GM21390 (cell line): Measurements from ENCODE around the gene ARL13B.

Experiments used
- ATAC-seq: cut with Tn5 transposase; IDR thresholded peaks from one replicate; pipeline ENCODE4 v1.9.1; 2021; ENCODE audit not compliant: unreplicated experiment

The ARL13B gene

DNA sequence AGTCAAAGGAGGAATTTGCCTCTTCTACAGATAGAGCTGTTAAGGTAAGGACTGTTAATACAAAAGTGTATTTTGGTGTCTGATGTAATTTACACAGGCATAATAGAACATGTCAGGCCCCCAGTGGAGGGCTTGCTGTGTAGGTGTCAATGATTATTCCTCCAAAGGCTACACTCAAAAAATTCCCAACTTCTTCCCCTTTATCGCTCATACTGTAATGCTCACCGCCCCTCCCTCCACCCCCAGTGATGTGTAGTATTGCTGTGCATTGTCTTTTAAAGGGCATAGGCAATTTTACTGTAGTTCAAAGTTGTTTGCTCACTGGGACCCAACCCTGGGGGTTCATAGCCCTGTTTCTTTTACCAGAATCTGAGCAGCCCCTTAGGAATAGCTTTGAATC, 115.2 kb downstream of the ARL13B start:
- ATAC-seq, result no peak

DNA sequence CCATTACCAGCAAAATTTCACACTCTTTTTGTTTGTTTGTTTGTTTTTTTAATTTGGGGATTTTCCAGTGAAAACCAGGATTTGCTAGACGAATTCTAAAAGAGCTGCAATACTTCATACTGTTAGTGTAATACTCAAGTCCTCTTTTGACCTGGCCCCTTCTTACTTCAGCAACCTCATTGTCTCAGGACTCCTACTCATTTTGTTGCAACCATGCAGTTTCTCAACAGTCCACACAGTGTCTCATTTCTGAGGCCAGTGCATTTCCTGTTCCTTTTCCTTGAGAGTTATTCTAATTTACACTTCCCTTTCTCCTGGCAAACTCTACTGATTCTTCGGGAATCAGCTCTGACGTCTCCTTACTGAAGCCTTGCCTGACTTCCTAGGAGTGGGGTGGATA, 118.5 kb downstream of the ARL13B start:
- no peak for ATAC-seq

DNA sequence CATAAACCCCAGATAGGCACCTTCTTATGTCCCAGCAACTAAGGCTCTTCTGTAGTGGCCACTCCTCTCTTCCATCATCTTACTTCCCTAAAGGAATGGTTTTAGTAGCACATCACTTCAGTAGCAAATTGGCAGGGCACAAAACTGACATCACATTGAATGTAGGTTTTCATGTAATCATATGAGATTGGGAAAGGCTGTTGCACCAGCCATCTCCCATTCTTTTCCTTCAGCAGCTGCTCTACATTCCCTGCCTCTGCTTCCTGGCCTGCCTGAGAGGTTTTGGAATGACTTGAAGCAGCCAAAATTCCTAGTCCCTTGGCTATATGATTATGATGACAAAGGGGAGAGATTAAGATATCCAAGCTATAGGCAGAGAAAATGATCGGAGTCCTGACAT, 119.4 kb downstream of the ARL13B start:
- no peak for ATAC-seq

DNA sequence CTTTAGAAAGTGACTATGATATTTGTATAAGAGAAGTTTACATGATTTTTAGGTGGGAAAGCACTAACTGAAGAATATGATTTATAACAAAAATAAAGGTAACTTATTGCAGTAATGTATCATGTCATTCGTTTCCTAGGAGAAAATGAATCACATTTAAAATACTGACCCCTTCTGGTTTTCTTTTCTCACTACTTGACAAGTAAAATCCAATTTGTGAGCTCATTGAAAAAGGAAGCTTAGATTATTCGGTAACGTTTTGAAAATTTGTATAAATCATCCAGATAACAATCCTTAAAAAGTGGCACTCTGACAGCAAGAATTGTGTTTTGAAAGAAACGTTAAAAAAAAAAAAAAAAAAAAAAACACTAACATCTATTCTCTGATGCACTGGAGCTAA, 121.9 kb downstream of the ARL13B start:
- no peak for ATAC-seq
